CD4-positive, alpha-beta T cell treated with Interleukin-21 for 1 hour (primary cell): ENCODE measurements around the gene INSR.

Experiments
- DNase-seq: peaks from one replicate; pipeline ENCODE4 v3.0.0-alpha.2; 2020

INSR gene

DNA sequence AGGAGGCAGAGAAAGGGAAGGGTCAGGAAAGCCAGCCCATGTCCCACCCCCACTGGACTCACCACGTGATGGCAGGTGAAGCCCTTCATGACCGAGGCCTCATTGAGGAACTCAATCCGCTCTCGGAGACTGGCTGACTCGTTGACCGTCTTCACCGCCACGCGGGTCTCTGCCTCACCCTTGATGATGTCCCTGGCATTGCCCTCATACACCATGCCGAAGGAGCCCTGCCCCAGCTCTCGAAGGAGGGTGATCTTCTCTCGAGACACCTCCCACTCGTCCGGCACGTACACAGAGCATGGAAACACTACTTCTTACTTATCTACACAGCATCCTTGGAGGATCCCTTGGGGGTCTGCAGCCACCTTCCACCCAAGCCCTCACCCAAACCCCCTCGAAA, 169.0 kb downstream of the INSR start:
- no peak for DNase-seq

DNA sequence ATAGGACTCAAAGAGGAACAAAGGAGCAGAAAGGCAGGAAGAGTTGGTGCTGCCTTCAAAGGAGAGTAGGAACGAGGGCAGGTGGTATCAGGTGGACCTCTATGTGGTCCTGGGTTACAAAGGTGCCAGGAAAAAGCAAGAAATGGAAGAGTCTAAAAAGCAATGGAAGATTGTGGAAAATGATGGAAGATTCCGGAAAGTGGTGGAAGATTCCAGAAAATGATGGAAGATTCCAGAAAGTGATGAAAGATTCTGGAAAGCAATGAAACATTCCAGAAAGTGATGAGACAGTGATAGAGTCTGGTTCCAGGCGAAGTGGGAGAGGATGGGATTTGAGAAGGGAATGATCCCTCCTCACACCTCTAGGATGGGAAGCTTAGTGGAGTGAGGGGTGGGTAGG, 169.4 kb downstream of the INSR start:
- no peak for DNase-seq

DNA sequence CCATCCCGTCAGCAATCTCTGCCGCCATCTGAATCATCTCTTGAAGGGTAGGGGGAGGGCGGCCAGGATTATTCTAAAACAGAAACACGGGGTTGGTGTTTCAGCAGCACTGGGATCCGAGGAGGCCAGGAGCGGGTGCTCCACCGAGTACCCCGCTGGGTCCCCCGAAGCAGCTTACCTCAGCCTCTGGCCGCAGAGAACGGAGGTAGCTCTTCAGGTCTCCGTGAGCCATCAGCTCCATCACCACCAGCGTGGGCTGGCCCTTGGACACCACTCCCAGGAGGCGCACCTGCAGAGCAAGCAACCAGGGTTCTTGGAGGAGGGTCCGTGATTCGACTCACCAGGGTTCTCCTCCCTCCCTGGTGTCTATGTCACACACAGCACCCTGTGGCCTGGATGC, 171.5 kb downstream of the INSR start:
- DNase-seq = no peak

DNA sequence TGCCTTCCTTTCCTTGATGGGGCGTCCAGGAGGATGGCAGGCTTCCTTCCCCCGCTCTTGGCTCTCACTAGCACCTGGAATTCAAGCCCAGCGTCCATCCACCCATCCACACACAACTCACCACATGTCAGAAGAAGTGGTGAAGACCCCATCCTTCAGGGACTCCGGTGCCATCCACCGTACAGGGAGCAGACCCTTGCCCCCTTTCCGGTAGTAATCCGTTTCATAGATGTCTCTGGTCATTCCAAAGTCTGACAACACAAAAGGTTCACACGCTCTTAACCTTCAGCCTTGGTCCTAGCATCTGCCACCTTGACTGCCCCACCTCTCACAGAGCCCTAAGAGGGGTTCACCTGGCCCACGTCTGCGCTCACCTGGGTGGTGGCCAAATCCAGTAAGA, 173.7 kb downstream of the INSR start:
- DNase-seq = no peak

DNA sequence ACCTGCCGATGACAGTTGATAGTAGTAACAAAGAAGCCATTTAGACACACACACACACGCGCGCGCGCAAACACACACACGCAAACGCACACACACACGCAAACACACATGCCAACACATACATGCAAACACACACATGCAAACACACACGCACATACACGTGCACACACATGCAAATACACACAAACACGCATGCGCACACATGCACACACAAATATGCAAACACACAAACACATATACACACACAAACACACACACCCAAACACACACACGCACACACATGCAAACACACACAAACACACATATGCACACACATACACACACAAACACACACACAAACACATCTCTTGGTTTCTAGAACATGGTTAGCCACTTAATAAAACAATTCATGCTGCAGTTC, 174.6 kb downstream of the INSR start:
- no peak for DNase-seq

DNA sequence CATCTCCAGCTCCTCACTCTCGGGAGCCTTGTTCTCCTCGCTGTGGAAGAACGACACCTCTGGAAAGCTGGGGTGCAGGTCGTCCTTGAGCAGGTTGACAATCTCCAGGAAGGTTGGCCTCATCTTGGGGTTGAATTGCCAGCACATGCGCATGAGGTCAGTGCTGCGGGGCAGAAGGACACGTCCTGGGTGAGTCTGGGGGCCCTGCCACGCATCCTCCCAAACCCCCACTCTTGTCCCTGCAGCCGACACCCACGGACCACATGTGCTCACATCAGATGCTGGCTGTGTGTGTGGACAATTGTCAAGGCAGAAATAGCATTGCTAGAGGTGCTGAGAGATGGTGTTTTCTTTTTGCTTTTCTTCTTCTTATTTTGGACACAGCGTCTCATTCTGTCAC, 177.0 kb downstream of the INSR start:
- no peak for DNase-seq

DNA sequence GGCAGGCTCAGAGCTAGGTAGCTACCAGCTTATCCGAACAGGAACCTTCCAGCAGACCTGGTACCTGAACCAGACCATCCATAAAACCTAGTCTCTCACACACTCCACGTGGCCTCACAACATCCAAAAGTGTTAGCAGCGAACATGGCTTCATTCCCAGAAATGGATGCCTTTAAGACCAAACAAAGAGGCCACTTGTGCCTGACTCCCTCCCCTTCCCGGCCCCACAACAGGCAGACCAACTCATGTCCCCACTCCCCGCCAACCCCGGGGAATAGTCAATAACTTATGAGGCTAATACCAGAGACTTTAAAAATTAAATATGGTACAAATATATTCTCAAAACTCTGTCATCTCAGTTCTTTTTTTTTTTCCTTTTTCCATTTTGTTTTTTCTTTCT, 178.5 kb downstream of the INSR start:
- DNase-seq = no peak

DNA sequence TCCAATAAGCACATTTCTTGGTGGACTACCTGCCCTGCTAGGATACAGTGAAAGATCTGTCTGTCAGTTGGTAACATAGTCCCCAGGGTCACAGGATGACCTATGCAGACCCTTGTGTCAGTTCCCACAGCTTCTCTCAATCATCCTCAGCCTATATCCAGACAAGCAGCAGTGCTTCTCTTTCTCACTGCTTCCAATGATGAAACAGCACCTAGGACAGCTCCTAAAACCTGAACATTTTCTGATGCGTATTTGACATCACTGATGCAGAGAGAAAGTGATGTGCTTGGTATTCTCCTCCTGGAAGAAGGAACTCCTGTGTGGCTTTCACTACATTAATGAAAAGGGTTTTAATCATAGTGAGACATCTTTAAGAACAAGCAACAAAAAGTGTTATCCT, 181.0 kb downstream of the INSR start:
- DNase-seq = no peak

DNA sequence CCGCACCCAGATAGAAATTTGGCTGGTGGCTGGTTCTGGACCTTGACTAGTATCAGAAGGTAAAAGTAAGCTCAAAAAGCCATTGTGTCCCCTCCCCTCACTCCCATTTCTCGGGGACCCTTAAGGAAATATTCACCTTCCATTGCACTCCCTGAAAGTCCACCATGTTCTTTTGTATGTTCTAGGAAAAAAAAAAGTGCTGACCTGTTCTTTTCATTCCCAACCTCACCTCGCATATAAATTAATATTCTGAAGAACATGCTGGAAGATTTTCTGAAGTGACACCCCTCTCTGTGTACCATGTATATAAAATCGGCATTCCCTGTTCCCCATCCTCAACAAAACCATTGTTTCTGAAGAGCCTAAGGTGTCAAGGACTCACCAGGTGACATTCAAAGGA, 181.5 kb downstream of the INSR start:
- no peak for DNase-seq

DNA sequence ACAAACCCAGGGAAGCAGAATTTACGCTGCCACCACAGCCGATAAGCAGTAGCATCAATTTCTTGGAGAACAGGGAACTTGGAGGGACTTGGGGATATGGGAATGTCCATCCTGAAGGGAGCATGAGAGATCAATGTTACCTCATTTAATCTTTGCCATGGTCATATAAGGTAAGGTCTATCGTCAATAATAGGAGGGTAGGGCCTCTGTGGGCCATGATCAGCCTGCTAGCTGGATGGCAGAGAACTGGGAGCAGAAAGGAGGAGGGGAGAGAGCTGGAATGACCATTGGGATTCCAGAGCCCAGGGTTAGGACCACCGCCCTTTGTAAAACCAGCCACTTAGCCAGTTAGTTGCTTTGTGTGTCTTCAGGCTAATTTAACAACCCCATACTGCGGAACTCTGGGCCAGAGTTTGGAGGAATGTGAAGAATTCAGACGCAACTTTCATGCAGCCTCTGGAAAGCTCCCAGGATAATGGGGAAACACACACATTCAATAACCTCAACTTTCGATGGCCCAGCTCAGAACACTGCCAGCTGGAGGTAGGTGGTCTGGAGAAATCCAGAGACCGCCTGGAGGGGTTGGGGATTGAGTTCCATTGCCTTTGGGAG, 184.4 kb downstream of the INSR start:
- no peak for DNase-seq

DNA sequence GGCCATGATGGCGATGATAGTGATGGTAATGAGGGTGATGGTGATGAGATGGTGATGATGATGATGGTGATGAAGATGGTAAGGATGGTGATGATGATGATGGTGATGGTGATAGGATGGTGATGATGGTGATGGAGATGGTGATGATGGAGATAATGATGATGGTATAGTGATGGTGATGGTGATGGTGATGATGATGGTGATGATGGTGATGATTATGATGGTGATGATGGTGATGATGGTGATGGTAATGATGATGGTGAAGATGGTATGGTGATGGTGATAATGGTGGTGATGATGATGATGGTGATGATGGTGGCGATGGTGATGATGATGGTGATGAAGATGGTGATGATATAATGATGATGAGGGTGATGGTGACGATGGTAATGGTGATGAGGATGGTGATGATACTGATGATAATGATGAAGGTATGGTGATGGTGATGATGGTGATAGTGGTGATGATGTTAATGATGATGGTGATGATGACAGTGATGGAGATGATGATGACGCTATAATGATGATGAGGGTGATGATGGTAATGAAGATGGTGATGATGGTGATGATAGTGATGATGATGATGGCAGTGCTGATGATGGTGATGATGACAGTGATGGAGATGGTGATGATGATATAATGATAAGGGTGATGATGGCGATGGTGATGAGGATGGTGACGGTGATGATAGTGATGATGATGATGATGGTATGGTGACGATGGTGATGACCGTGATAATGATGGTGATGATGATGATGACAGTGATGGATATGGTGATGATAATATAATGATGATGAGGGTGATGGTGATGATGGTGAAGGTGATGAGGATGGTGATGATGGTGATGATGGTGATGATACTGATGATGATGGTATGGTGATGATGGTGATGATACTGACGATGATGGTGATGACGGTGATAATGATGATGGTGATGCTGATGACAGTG, 187.2 kb downstream of the INSR start:
- no peak for DNase-seq

DNA sequence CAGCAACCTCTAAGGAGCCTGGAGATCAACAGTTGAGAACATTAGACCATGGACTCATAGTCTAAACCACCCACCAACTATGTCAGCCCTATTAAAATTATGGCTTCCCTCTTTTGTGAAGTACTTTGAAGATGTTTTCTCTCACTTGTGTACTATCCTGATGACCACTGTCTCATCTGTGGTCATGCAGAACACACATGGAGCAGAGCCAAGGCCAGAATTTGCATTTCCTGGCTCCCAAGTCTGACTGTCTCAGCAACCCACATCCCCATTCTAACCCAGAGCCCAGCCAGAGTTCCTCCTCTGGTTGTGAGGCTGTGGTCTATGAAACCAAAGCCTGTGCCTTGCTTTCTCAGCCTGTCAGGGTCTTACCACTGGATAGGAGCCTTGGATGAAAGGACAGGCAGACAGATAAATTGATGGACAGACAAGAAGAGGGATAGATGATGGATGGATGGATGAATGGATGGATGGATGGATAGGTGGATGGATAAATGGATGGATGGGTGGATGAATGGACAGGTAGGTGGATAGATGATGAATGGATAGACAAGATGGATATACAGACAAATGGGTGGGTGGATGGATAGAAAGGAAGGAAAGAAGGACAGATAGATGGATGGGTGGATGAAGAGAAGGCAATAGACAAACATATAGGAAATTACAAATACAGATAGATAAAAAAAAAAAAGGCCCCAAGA, 189.3 kb downstream of the INSR start:
- peak; percentile 2 for DNase-seq

DNA sequence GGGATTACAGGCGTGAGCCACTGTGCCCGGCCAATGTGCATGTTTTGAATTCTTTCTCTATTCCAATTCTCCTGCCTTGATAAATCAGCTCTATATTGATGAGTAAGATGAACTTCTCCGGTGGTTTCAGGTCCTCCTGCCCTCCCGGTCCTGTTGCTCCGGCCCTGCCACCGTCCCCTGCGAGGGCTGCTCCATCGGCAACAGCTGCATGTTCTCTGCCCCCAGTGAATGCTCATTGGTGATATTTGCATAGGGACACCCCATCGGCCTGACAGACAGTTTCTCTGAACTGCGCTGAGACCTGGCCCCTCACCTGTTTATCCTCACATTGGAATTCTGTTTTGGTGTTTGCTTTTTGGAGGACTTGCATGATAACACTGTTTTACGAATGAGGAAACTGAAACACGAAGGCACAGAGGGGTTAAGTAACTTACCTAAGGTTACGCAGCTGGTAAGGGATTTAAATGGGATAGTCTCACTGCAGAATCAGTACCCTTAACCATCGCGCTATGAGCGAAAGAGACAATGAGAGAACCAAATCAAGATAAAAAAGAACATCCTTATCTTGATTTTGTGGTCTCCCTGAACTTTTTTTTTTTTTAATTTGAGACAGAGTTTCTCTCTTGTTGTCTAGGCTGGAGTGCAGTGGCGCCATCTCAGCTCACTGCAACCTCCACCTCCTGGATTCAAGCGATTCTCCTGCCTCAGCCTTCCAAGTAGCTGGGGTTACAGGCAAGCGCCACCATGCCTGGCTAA, 192.5 kb downstream of the INSR start:
- peak; percentile 29 for DNase-seq

DNA sequence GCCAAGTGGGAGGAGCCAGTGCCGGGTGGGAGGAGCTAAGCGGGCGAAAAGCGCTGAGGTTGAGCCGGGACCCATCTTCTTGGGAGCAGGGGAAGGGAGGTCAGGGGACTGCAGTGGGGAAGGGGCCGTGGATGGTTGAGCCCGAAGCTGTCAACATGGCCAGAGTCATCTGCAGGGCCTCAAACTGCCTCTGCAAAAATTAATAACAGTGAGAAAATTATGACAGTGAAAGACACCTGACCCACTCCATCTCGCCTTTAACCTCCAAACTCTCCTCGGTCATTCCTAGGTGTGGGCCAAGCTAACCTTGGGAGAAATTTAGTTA, 194.7 kb downstream of the INSR start:
- no peak for DNase-seq

DNA sequence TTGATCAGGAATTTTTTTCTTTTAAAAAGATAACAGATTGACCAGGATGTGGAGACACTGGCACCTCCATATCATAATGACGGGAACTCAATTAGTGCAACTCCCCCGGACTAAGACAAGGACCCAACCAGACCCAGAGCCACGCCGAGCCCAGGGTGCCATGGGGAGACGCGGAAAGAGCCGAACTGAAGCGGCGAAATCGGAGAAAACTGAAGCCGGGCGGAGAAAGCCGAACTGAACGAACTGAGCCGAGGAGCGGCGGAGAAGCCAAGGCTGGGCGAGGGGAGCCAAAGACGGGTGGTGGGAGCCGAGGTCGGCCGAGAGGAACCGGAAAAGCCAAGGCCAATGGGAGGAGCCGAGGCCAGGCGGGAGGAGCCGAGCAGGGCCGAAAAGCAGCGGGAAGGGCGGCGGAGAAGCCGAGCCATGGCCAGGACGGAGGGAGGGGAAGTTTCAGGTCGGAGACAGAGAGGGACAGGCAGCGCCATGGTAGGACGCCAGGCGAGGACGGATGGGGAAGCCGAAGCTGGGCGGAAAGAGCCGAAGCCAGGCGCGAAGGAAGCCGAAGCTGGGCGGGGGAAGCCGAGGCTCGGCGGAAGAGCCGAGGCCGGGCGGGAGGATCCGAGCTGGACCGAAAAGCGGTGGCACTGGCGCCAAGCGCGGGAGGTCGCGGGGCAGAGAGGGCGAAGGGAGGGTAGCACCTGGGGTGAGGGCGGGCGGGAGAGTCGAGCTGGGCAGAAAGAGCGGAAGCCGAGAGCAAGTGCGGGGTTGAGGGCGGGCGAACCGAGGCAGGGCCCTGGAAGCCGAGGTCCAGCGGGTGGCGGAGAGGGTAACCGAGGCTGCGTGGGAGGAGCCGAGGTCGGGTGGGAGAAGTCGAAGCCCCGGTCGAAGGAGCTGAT, 195.3 kb downstream of the INSR start:
- DNase-seq = peak; percentile 90

DNA sequence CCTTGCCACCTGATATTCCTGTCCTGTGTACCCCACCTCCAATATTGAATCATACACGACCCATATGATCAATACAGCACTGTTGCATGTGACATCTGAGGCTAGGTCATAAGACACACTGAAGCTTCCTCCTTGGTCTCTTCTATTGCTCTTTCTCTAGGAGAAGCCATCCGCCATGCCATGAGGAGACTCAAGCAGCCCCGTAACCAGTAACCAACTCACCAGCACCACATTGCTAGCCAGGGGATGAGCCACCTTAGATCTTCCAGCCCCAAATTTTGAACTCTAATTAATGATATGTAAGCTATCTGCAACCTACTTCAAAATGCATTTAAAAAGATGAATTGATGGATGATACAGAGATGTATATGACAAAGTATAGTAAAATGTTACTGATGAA, 196.1 kb downstream of the INSR start:
- no peak for DNase-seq

DNA sequence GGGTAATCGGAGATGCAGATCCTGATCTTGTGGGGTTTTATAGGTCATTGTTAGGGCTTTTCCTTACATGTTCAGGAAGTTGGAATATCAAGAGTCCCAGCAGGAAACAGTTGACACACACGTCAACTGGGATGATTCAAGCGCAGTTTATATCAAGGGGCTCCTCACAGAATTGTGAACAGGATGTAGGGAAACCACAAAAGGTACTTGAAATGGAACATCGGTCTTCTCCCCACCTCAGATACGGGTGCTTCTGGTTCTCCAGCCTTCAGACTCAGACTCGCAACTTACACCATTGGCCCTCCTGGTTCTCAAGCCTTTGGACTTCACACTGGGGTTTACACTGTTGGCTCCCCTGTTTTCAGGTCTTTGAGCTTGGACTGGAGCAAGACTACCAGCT, 205.2 kb downstream of the INSR start:
- no peak for DNase-seq

DNA sequence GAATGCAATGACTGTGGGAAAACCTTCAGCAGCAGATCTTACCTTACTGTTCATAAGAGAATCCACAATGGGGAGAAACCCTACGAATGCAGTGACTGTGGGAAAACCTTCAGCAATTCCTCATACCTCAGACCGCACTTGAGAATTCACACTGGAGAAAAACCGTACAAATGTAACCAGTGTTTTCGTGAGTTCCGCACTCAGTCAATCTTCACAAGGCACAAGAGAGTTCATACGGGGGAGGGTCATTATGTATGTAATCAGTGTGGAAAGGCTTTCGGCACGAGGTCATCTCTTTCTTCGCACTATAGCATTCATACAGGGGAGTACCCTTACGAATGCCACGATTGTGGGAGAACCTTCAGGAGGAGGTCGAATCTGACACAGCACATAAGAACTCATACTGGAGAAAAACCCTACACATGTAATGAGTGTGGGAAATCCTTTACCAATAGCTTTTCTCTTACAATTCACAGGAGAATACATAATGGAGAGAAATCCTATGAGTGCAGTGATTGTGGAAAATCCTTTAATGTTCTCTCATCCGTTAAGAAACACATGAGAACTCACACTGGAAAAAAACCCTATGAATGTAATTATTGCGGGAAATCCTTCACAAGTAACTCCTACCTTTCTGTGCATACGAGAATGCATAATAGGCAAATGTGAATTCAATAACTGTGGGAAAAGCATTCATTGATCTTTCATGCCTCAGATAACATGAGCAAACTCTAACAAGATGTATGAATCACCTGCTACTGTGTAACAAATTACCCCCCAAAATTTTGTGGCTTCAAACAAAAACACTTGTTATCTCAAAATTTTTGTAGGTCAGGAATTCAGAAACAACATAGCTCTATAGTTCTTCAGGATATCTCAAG, 210.9 kb downstream of the INSR start:
- no peak for DNase-seq

DNA sequence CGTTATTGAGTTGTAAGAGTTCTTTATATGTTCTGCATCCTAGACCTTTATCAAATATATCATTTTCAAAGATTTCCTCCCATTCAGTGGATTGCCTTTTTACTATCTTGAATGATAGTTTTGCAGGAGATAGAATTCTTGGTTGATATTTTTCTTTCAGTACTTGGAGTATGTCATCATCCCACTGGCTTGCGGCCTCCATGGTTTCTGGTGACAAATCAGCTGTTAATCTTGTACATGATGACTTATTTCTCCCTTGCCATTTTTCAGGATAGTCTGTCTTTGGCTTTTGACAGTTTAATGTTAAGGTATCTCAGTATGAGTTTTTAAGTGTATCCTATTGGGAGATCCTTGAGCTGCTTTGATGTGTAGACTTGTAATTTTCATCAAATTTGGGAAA, 216.2 kb downstream of the INSR start:
- peak; percentile 4 for DNase-seq

DNA sequence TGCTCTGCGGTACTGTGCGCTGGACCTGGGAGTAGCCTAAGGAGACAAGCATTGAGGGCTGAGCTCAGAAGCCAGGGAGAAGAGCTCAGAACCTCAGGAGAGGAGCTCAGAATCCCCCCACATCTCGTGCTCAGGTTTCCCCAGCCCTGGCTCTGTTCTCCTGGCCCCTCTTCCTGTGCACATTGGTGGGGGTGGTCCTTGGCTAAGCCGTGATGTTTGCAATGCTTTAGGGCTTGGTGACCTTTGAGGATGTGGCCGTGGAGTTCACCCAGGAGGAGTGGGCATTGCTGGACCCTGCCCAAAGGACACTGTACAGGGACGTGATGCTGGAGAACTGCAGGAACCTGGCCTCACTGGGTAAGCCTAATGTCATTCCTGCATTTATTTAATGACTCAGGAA, 218.1 kb downstream of the INSR start:
- DNase-seq = no peak

DNA sequence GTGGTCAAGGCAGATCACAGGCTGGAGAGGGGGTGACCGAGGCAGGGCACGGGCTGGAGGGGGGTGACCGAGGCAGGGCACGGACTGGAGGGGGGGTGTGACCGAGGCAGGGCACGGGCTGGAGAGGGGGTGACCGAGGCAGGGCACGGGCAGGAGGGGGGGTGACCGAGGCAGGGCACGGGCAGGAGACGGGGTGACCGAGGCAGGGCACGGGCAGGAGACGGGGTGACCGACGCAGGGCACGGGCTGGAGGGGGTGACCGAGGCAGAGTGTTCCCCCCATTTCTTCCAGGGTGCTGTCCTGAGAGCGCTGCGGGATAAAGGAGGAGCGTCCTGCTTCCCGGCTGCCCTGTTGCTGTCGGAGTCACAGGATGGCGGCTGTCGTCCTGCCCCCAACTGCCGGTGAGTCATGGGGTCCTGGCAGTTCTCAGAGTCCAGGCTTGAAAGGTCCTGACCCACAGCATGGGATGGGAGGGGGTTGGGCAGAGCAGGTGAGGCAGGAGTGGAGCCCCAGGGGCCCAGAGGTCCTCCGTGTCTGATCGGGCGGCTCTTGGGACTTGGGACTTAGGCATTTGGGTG, 219.4 kb downstream of the INSR start:
- no peak for DNase-seq
